ENCODE data around the gene MAGI2. TPM values are rescaled to one million over a fixed set of nuclear protein-coding genes. Genes with fewer than 3 reads are reported as not detected.

MAGI2 gene
- total RNA-seq, 1 experiment from 2014 or later: 0.52 TPM

- intact Hi-C loops (cut with micrococcal nuclease; ENCODE audit: unreplicated experiment): no loop called here
- H3K27me3 Mint-ChIP-seq (ENCODE audit: unreplicated experiment): peaks cover 13% of the 10 kb centered on the region
- DNase-seq: no peak
- H3K4me3 Mint-ChIP-seq (ENCODE audit: low read depth, unreplicated experiment): no peak overlapping the region
- H3K27ac Mint-ChIP-seq (ENCODE audit: unreplicated experiment): no peak overlapping the region
- no TSS peak for BruUV-seq (replicated peaks)
- CTCF ChIA-PET: no interaction called here
- H3K4me1 Mint-ChIP-seq (ENCODE audit: low read depth, unreplicated experiment): no peaks in the 10 kb centered on the region
- H3K9me3 Mint-ChIP-seq (ENCODE audit: low read depth, unreplicated experiment): no peaks in the 10 kb centered on the region
- no peak for TF ChIP-seq CTCF (IDR thresholded peaks at IDR 0.05; ENCODE audit: unreplicated experiment)
- H3K36me3 Mint-ChIP-seq (ENCODE audit: insufficient read depth, unreplicated experiment): no peaks in the 10 kb centered on the region
These were observed 961.3 kb downstream of the MAGI2 start for GRCh38 chr7:78492146-78492545.

GRCh38 chr7:78490524-78490923, 962.9 kb downstream of the MAGI2 start:
- no peak overlapping the region for H3K27ac Mint-ChIP-seq (ENCODE audit: unreplicated experiment)

GRCh38 chr7:78489476-78490240, 963.8 kb downstream of the MAGI2 start:
- BruUV-seq (replicated peaks): no TSS peak
- Mint-ChIP-seq H3K4me3 (ENCODE audit: low read depth, unreplicated experiment) (no peak overlapping the region), H3K4me1 (ENCODE audit: low read depth, unreplicated experiment) (no peaks in the 10 kb centered on the region), H3K36me3 (ENCODE audit: insufficient read depth, unreplicated experiment) (no peaks in the 10 kb centered on the region), H3K27ac (ENCODE audit: unreplicated experiment) (no peak overlapping the region), H3K9me3 (ENCODE audit: low read depth, unreplicated experiment) (no peaks in the 10 kb centered on the region), H3K27me3 (ENCODE audit: unreplicated experiment) (peaks cover 13% of the 10 kb centered on the region)
- CTCF ChIA-PET: no interaction called here
- no peak for TF ChIP-seq CTCF (IDR thresholded peaks at IDR 0.05; ENCODE audit: unreplicated experiment)
- no peak for DNase-seq
- intact Hi-C loops (cut with micrococcal nuclease; ENCODE audit: unreplicated experiment): no loop called here

More at GRCh38 chr7:78490524-78490923, 962.9 kb downstream of the MAGI2 start:
- Mint-ChIP-seq H3K9me3 (ENCODE audit: low read depth, unreplicated experiment) (no peaks in the 10 kb centered on the region), H3K4me3 (ENCODE audit: low read depth, unreplicated experiment) (no peak overlapping the region), H3K27me3 (ENCODE audit: unreplicated experiment) (peaks cover 13% of the 10 kb centered on the region), H3K36me3 (ENCODE audit: insufficient read depth, unreplicated experiment) (no peaks in the 10 kb centered on the region), H3K4me1 (ENCODE audit: low read depth, unreplicated experiment) (no peaks in the 10 kb centered on the region)
- CTCF ChIA-PET: interaction anchor here (0.6 kb wide), 1 partner anchor 37 kb away, joined by 5 read pairs; no protein-coding TSS in a partner anchor
- intact Hi-C loops (cut with micrococcal nuclease; ENCODE audit: unreplicated experiment): no loop called here
- no peak for DNase-seq
- no TSS peak for BruUV-seq (replicated peaks)
- TF ChIP-seq CTCF (IDR thresholded peaks at IDR 0.05; ENCODE audit: unreplicated experiment): no peak

GRCh38 chr7:78487464-78487863, 966.0 kb downstream of the MAGI2 start:
- Mint-ChIP-seq H3K27me3 (ENCODE audit: unreplicated experiment) (peaks cover 13% of the 10 kb centered on the region), H3K27ac (ENCODE audit: unreplicated experiment) (no peak overlapping the region), H3K4me3 (ENCODE audit: low read depth, unreplicated experiment) (no peak overlapping the region), H3K9me3 (ENCODE audit: low read depth, unreplicated experiment) (no peaks in the 10 kb centered on the region), H3K36me3 (ENCODE audit: insufficient read depth, unreplicated experiment) (no peaks in the 10 kb centered on the region), H3K4me1 (ENCODE audit: low read depth, unreplicated experiment) (no peaks in the 10 kb centered on the region)
- no TSS peak for BruUV-seq (replicated peaks)
- no peak for TF ChIP-seq CTCF (IDR thresholded peaks at IDR 0.05; ENCODE audit: unreplicated experiment)
- CTCF ChIA-PET: no interaction called here
- DNase-seq: no peak
- intact Hi-C loops (cut with micrococcal nuclease; ENCODE audit: unreplicated experiment): no loop called here
